22Rv1 (cell line): ENCODE results near the gene HID1.

Source experiments
- CTCF ChIP-seq: fragments of 450-650 bp; IDR thresholded peaks from 2 replicates; pipeline ENCODE4 v1.5.1; 2017; ENCODE audit warnings: mild to moderate bottlenecking
- ZFX ChIP-seq: fragments of 450-650 bp; IDR thresholded peaks from 2 replicates; pipeline ENCODE4 v1.6.1; 2017; ENCODE audit warnings: antibody characterized with exemption, borderline replicate concordance

- TF ChIP-seq ZFX (no peak), CTCF (no peak)
Measured at GRCh38 chr17:74979408-74980146, 7.0 kb upstream of the HID1 start.
